H1 (cell line): ENCODE data around the gene RFX1. TPM values are rescaled to one million over a fixed set of nuclear protein-coding genes. Genes with fewer than 3 reads are reported as not detected.
"Not testable (repeated sequence)": the region's sequence is repeated elsewhere in the genome, so short reads cannot be mapped to it uniquely, and the experiment has no call there.

ENCODE experiments used
- CTCF ChIA-PET: fragments of 300-600 bp; sonication (Branson Sonifier 250); formaldehyde crosslinking; loops from one replicate; lab custom pipeline; 2021; ENCODE audit not compliant: partially characterized antibody; lab: Charles Lee
- POLR2A ChIA-PET: fragments of 300-600 bp; sonication (Branson Sonifier 250); formaldehyde crosslinking; loops from one replicate; lab custom pipeline; 2021; ENCODE audit warnings: inconsistent platforms; ENCODE audit not compliant: partially characterized antibody; lab: Charles Lee
- DNase-seq, 2 experiments: peaks; one replicate each; pipeline versions ENCODE4 v3.0.0 to v3.0.0-alpha.2; 2010 to 2022; ENCODE audit warnings: low spot score in 2 of 2, low read depth in 1 of 2, mixed read lengths in 1 of 2
- FAIRE-seq: peaks from 2 replicates; lab custom pipeline; 2011; peaks lifted over from hg19 to GRCh38; lab: Jason Lieb, UNC
- H2AFZ ChIP-seq: 2 replicates; pipeline ENCODE4 v1.8.1; 2012; ENCODE audit warnings: low read length, inconsistent platforms
- H2AK5ac ChIP-seq: 2 replicates; pipeline ENCODE4 v1.6.1; 2013; ENCODE audit warnings: low read depth, low read length
- H2BK120ac ChIP-seq: replicated peaks from 2 replicates; pipeline ENCODE3; 2013; ENCODE audit warnings: low read depth, low read length, inconsistent platforms
- H2BK12ac ChIP-seq: 2 replicates; pipeline ENCODE4 v1.6.1; 2013; ENCODE audit warnings: low read depth, low read length
- H2BK15ac ChIP-seq: 2 replicates; pipeline ENCODE4 v1.6.1; 2013; ENCODE audit warnings: low read length
- H2BK20ac ChIP-seq: 2 replicates; pipeline ENCODE4 v1.6.1; 2013; ENCODE audit warnings: low read length
- H2BK5ac ChIP-seq: 2 replicates; pipeline ENCODE4 v1.6.1; 2013; ENCODE audit warnings: low read depth, low read length
- H3K14ac ChIP-seq: 2 replicates; pipeline ENCODE4 v1.6.1; 2013; ENCODE audit warnings: inconsistent platforms; ENCODE audit not compliant: insufficient read length
- H3K18ac ChIP-seq: 2 replicates; pipeline ENCODE4 v1.6.1; 2013; ENCODE audit warnings: low read length; ENCODE audit errors: extremely low read depth
- H3K23ac ChIP-seq: 2 replicates; pipeline ENCODE4 v1.6.1; 2013; ENCODE audit warnings: inconsistent platforms; ENCODE audit not compliant: insufficient read length
- H3K23me2 ChIP-seq: 2 replicates; pipeline ENCODE4 v1.6.1; 2013; ENCODE audit warnings: low read depth, low read length
- H3K27ac ChIP-seq: 2 replicates; pipeline ENCODE4 v1.6.1; 2011; ENCODE audit warnings: low read depth, low read length, inconsistent platforms
- H3K27me3 ChIP-seq, 4 experiments: replicated peaks in 1 of 4; 1 replicate in 1 of 4; 2 replicates in 3 of 4; pipeline versions ENCODE4 v1.6.1 to v1.8.1; 2011 to 2013; ENCODE audit warnings: low read length in 3 of 4, mild to moderate bottlenecking in 3 of 4, inconsistent platforms in 2 of 4, mixed read lengths in 2 of 4, moderate library complexity in 1 of 4; ENCODE audit not compliant: control insufficient read depth in 3 of 4, insufficient read depth in 3 of 4; ENCODE audit errors: extremely low read depth in 1 of 4
- H3K36me3 ChIP-seq, 4 experiments: 2 replicates each; pipeline versions ENCODE4 v1.6.1 to v1.8.1; 2011 to 2013; ENCODE audit warnings: mild to moderate bottlenecking in 4 of 4, low read length in 3 of 4, moderate library complexity in 2 of 4, control low read depth in 1 of 4, inconsistent platforms in 1 of 4; ENCODE audit not compliant: insufficient read depth in 4 of 4, control insufficient read depth in 2 of 4
- H3K4ac ChIP-seq: replicated peaks from 2 replicates; pipeline ENCODE3; 2013; ENCODE audit warnings: low read length, low read depth, mixed read lengths, inconsistent platforms; ENCODE audit not compliant: insufficient read length
- H3K4me1 ChIP-seq, 4 experiments: replicated peaks in 1 of 4; 1 replicate in 1 of 4; 2 replicates in 3 of 4; pipeline versions ENCODE4 v1.6.1 to v1.8.1; 2011 to 2013; ENCODE audit warnings: low read length in 3 of 4, inconsistent platforms in 2 of 4, mixed read lengths in 1 of 4; ENCODE audit not compliant: insufficient read depth in 4 of 4, control insufficient read depth in 3 of 4
- H3K4me2 ChIP-seq, 2 experiments: 2 replicates each; pipeline versions ENCODE4 v1.6.1 to v1.8.1; 2011 to 2013; ENCODE audit warnings: low read depth in 2 of 2, low read length in 2 of 2, control low read depth in 1 of 2, inconsistent platforms in 1 of 2, mild to moderate bottlenecking in 1 of 2; ENCODE audit not compliant: insufficient read depth in 1 of 2
- H3K4me3 ChIP-seq, 4 experiments: fragments of 200-600, 300-600 bp in 1 of 4; sonication (generic), shearing (Covaris generic), sonication (Bioruptor Twin) in 1 of 4; 2 replicates each; pipeline versions ENCODE4 v1.5.1 to v1.8.1; 2011 to 2016; ENCODE audit warnings: low read length in 4 of 4, low read depth in 3 of 4, control low read depth in 2 of 4, inconsistent platforms in 2 of 4, mild to moderate bottlenecking in 2 of 4, mixed read lengths in 1 of 4, moderate library complexity in 1 of 4; ENCODE audit not compliant: insufficient read depth in 2 of 4; ENCODE audit errors: extremely low read depth in 1 of 4
- H3K56ac ChIP-seq: replicated peaks from 2 replicates; pipeline ENCODE3; 2013; ENCODE audit warnings: low read depth, mild to moderate bottlenecking, mixed read lengths, low read length, inconsistent platforms; ENCODE audit not compliant: insufficient read length
- H3K79me1 ChIP-seq: 2 replicates; pipeline ENCODE4 v1.6.1; 2013; ENCODE audit warnings: low read depth, low read length, control low read depth
- H3K79me2 ChIP-seq, 2 experiments: 2 replicates each; pipeline versions ENCODE4 v1.6.1 to v1.8.1; 2012 to 2013; ENCODE audit warnings: low read length in 2 of 2, mild to moderate bottlenecking in 2 of 2, inconsistent platforms in 1 of 2; ENCODE audit not compliant: insufficient read depth in 2 of 2, control insufficient read depth in 1 of 2
- H3K9ac ChIP-seq, 4 experiments: replicated peaks in 1 of 4; 1 replicate in 1 of 4; 2 replicates in 3 of 4; pipeline versions ENCODE4 v1.6.1 to v1.8.1; 2011 to 2013; ENCODE audit warnings: low read depth in 3 of 4, low read length in 3 of 4, control low read depth in 2 of 4, mild to moderate bottlenecking in 2 of 4, moderate library complexity in 2 of 4, inconsistent platforms in 1 of 4; ENCODE audit errors: extremely low read depth in 1 of 4
- H3K9me3 ChIP-seq, 2 experiments: 2 replicates each; pipeline versions ENCODE4 v1.6.1 to v1.8.1; 2012 to 2013; ENCODE audit warnings: mild to moderate bottlenecking in 2 of 2, moderate library complexity in 2 of 2, control low read depth in 1 of 2, inconsistent platforms in 1 of 2, low read depth in 1 of 2, low read length in 1 of 2, mixed read lengths in 1 of 2; ENCODE audit not compliant: insufficient read depth in 2 of 2
- H4K20me1 ChIP-seq, 2 experiments: replicated peaks in 1 of 2; 2 replicates each; pipeline versions ENCODE3 to v1.8.1; 2011 to 2013; ENCODE audit warnings: inconsistent platforms in 2 of 2, low read length in 2 of 2, mild to moderate bottlenecking in 1 of 2; ENCODE audit not compliant: insufficient read depth in 2 of 2, control insufficient read depth in 1 of 2
- H4K5ac ChIP-seq: 2 replicates; pipeline ENCODE4 v1.6.1; 2013; ENCODE audit warnings: low read length, low read depth, mixed read lengths, inconsistent platforms; ENCODE audit not compliant: insufficient read length
- H4K8ac ChIP-seq: 2 replicates; pipeline ENCODE4 v1.8.0; 2013; ENCODE audit warnings: mild to moderate bottlenecking, moderate library complexity, low read length, inconsistent platforms; ENCODE audit not compliant: insufficient read depth; ENCODE audit errors: extremely low read depth
- H4K91ac ChIP-seq: replicated peaks from 2 replicates; pipeline ENCODE3; 2013; ENCODE audit warnings: low read length, mixed read lengths, inconsistent platforms; ENCODE audit not compliant: insufficient read length
- BRCA1 ChIP-seq: IDR thresholded peaks from 2 replicates; pipeline ENCODE4 v1.6.1; 2012; ENCODE audit warnings: low read depth, low read length, improper control_type of control experiment
- CREB1 ChIP-seq: IDR thresholded peaks from 2 replicates; pipeline ENCODE4 v1.6.1; 2012; ENCODE audit warnings: inconsistent platforms
- GABPA ChIP-seq: IDR thresholded peaks from 2 replicates; pipeline ENCODE4 v1.6.1; 2011; ENCODE audit warnings: mild to moderate bottlenecking, low read length, moderate library complexity, borderline replicate concordance; ENCODE audit not compliant: insufficient read depth
- KDM1A ChIP-seq: fragments of 200-600, 300-600 bp; sonication (generic); IDR thresholded peaks from 2 replicates; pipeline ENCODE4 v1.7.1; 2016; ENCODE audit warnings: mild to moderate bottlenecking, low read length, borderline replicate concordance
- RFX5 ChIP-seq: IDR thresholded peaks from 2 replicates; pipeline ENCODE4 v1.6.1; 2011; ENCODE audit warnings: low read depth, low read length, improper control_type of control experiment, borderline replicate concordance
- SIN3A ChIP-seq, 2 experiments: IDR thresholded peaks in 1 of 2; conservative IDR thresholded peaks in 1 of 2; 2 replicates each; pipeline ENCODE4 v1.6.1; 2011 to 2012; ENCODE audit warnings: low read length in 2 of 2, improper control_type of control experiment in 1 of 2, low read depth in 1 of 2, mild to moderate bottlenecking in 1 of 2
- SIRT6 ChIP-seq: IDR thresholded peaks from one replicate; pipeline ENCODE4 v1.7.1; 2012; ENCODE audit warnings: low read length, inconsistent platforms
- SIX5 ChIP-seq: IDR thresholded peaks from 2 replicates; pipeline ENCODE4 v1.6.1; 2011; ENCODE audit warnings: mild to moderate bottlenecking, low read depth, low read length
- SP4 ChIP-seq: IDR thresholded peaks from 2 replicates; pipeline ENCODE4 v1.6.1; 2012; ENCODE audit warnings: low read length, inconsistent platforms
- TEAD4 ChIP-seq: IDR thresholded peaks from 2 replicates; pipeline ENCODE4 v1.6.1; 2012; ENCODE audit warnings: low read depth, low read length, inconsistent platforms, mixed read lengths
- WGBS, 2 experiments: shearing (Covaris generic) in 1 of 2; methylation state at CpG; one replicate each; pipeline versions ENCODE4 v1.1.6 to v1.1.7; 2013 to 2015; ENCODE audit warnings: low lambda C conversion rate in 2 of 2, mixed read lengths in 2 of 2, inconsistent platforms in 1 of 2, low coverage in 1 of 2, missing lambda C conversion rate in 1 of 2; ENCODE audit not compliant: insufficient replicate concordance in 2 of 2, insufficient coverage in 1 of 2, insufficient read length in 1 of 2; ENCODE audit errors: extremely low coverage in 1 of 2, missing lambda C conversion rate in 1 of 2; 5-methylcytosine and 5-hydroxymethylcytosine counted together
- polyA plus RNA-seq, 7 experiments: library from polyadenylated mRNA; depleted of rRNA in 3 of 7; stranded (reverse) in 5 of 7; unstranded in 2 of 7; fragments of >200 nt in 5 of 7; fragments of 200-250 nt in 2 of 7; gene quantifications; 1 replicate in 5 of 7; 2 replicates in 1 of 7; 4 replicates in 1 of 7; pipeline versions ENCODE4 v1.2.1 to v1.2.3, GENCODE V29; 2011 to 2013; ENCODE audit warnings: missing spikeins in 2 of 7, mixed read lengths in 2 of 7
- total RNA-seq: library from RNA; stranded (reverse); fragmentation: NEBNext Ultra II Directional; extraction: Animal tissue kit (Norgen Biotek cat#: 25700); gene quantifications from 2 replicates; pipeline ENCODE4 v1.2.1, GENCODE V29; 2021

RFX1 gene
- total and polyA plus RNA-seq, 2 of the 8 experiments (the other 6 are each of a cell fraction or from before 2014, with no cell fraction given) = 4.9 to 17.0 TPM

GRCh38 chr19:14048443-14049153 lies 42.5 kb upstream of the RFX1 start (continued):
- TF ChIP-seq SIX5 = no peak
- no peak for TF ChIP-seq TEAD4
- TF ChIP-seq GABPA = no peak
- 0 out of 4 replicates have a peak, but pooled peaks of 1 of the 2 experiments have one; percentile 32 for TF ChIP-seq SIN3A (conservative IDR thresholded peaks at IDR 0.05 in 1 of 2, IDR thresholded peaks at IDR 0.05 in 1 of 2; ENCODE audit: low read depth in 1 of 2, low read length in 2 of 2)
- TF ChIP-seq CREB1 = peak; percentile 43; the same call in 1 of the 2 replicates
- TF ChIP-seq RFX5 = no peak
- peak; percentile 12; the same call in 1 of the 2 replicates for TF ChIP-seq KDM1A
- no peak for TF ChIP-seq BRCA1
- TF ChIP-seq SP4 = no peak
- no peak for TF ChIP-seq SIRT6

DNA sequence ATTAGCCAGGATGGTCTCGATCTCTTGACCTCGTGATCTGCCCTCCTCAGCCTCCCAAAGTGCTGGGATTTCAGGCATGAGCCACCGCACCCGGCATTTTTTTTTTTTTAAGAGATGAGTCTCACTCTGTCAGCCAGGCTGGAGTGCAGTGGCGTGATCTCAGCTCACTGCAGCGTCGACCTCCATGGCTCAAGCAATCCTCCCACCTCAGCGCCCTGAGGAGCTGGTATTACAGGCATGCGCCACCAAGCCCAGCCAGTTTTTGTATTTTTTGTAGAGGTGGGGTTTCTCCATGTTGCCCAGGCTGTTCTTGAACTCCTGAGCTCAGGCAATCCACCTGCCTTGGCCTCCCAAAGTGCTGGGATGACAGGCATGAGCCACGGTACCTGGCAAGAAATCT lies 41.7 kb upstream of the RFX1 start:
- not testable (repeated sequence) for H3K9me3 ChIP-seq, H3K79me2 ChIP-seq, H3K79me1 ChIP-seq, H3K14ac ChIP-seq, H3K27me3 ChIP-seq, H4K91ac ChIP-seq, H2BK120ac ChIP-seq, H2BK15ac ChIP-seq, H3K23me2 ChIP-seq, H2AFZ ChIP-seq, H3K36me3 ChIP-seq, H2BK5ac ChIP-seq, H3K18ac ChIP-seq, H3K4ac ChIP-seq, H4K5ac ChIP-seq, DNase-seq, H3K4me3 ChIP-seq, H2BK12ac ChIP-seq, H3K4me2 ChIP-seq, H2BK20ac ChIP-seq, FAIRE-seq, H3K27ac ChIP-seq, H3K4me1 ChIP-seq, H4K20me1 ChIP-seq, H3K9ac ChIP-seq, H2AK5ac ChIP-seq, H3K23ac ChIP-seq, H3K56ac ChIP-seq
- peak overlapping the region; percentile 68; the same call in 1 of the 2 replicates for H4K8ac ChIP-seq
- 90% methylated on average over 8 of the region's 10 CpGs; no CpG with 5 or more reads in 1 of the 2 experiments for WGBS, 2 experiments
- CTCF ChIA-PET = interaction anchor here (0.7 to 9.9 kb wide), 31 partner anchors 9 to 953 kb away, joined by 3 to 77 read pairs (median 5); partner anchors contain the start of genes DCAF15, IL27RA, MISP3 and PALM3
- POLR2A ChIA-PET = interaction anchor here (1.1 to 1.2 kb wide), 2 partner anchors 9 to 86 kb away, joined by 3 to 5 read pairs; no protein-coding TSS in a partner anchor
